Thoracic aorta (tissue), 2 donors: ENCODE results near the gene PPRC1. TPM values are rescaled to one million over a fixed set of nuclear protein-coding genes. Genes with fewer than 3 reads are reported as not detected.

ENCODE experiments used
- ATAC-seq: fragments of 150-250 bp; one replicate; pipeline ENCODE4 v1.8.0; 2017; ENCODE audit warnings: low read depth; ENCODE audit not compliant: insufficient number of reproducible peaks, low FRiP score
- DNase-seq: peaks from one replicate; pipeline ENCODE4 v3.0.0-alpha.2; 2020; ENCODE audit warnings: low spot score
- H3K27ac ChIP-seq, 2 donors: fragments of 200-600 bp; sonication (generic); 1 replicate in 1 of 2; 2 replicates in 1 of 2; pipeline ENCODE4 v1.5.1; 2016; ENCODE audit warnings: mild to moderate bottlenecking in 2 of 2, moderate library complexity in 2 of 2
- H3K27me3 ChIP-seq: fragments of 200-600 bp; sonication (generic); replicated peaks from 2 replicates; pipeline ENCODE4 v1.6.0; 2016; ENCODE audit warnings: mild to moderate bottlenecking; ENCODE audit not compliant: insufficient read depth
- H3K36me3 ChIP-seq: fragments of 200-600 bp; sonication (generic); one replicate; pipeline ENCODE4 v1.5.1; 2016
- H3K4me1 ChIP-seq, 2 donors: fragments of 200-600 bp; sonication (generic); 1 replicate in 1 of 2; 2 replicates in 1 of 2; pipeline versions ENCODE4 v1.5.1 to v1.6.0; 2016; ENCODE audit warnings: low read depth in 2 of 2, mild to moderate bottlenecking in 1 of 2; ENCODE audit not compliant: control insufficient read depth in 1 of 2
- H3K4me3 ChIP-seq: fragments of 200-600 bp; sonication (generic); 2 replicates; pipeline ENCODE4 v1.5.1; 2016; ENCODE audit warnings: mild to moderate bottlenecking
- H3K9me3 ChIP-seq: fragments of 200-600 bp; sonication (generic); 2 replicates; pipeline ENCODE4 v1.5.1; 2016
- CTCF ChIP-seq: fragments of 200-600 bp; sonication (generic); IDR thresholded peaks from one replicate; pipeline ENCODE4 v1.5.1; 2019; ENCODE audit warnings: antibody characterized with exemption
- total RNA-seq, 2 donors: library from RNA; depleted of rRNA; stranded (reverse); fragments of >200 nt; gene quantifications; one replicate each; pipeline versions ENCODE4 v1.1.0 to v1.2.3, GENCODE V29; 2016

The PPRC1 gene
- total RNA-seq, 2 donors from 2014 or later, result 18.0 to 56.4 TPM

- Histone ChIP-seq H3K27me3 (no peaks in the 10 kb centered on the region), H3K27ac (no peak overlapping the region), H3K4me3 (no peak overlapping the region), H3K4me1 (no peaks in the 10 kb centered on the region), H3K9me3 (no peaks in the 10 kb centered on the region), H3K36me3 (peaks cover 36% of the 10 kb centered on the region)
- no peak for TF ChIP-seq CTCF
- no peak for DNase-seq
- ATAC-seq, result no peak
These were observed 30.6 kb downstream of the PPRC1 start for GRCh38 chr10:102163342-102163989.

- Histone ChIP-seq H3K27me3 (no peaks in the 10 kb centered on the region), H3K4me1 (no peaks in the 10 kb centered on the region), H3K36me3 (no peaks in the 10 kb centered on the region), H3K9me3 (no peaks in the 10 kb centered on the region), H3K27ac (no peak overlapping the region), H3K4me3 (no peak overlapping the region)
- no peak for TF ChIP-seq CTCF
- ATAC-seq, result no peak
- no peak for DNase-seq
These were observed 35.0 kb downstream of the PPRC1 start for GRCh38 chr10:102167861-102168260.

- Histone ChIP-seq H3K36me3 (no peaks in the 10 kb centered on the region), H3K9me3 (no peaks in the 10 kb centered on the region), H3K27me3 (no peaks in the 10 kb centered on the region), H3K4me3 (no peak overlapping the region), H3K4me1 (no peaks in the 10 kb centered on the region), H3K27ac (no peak overlapping the region)
- TF ChIP-seq CTCF, result no peak
- no peak for ATAC-seq
- no peak for DNase-seq
These were observed 37.8 kb downstream of the PPRC1 start for GRCh38 chr10:102170602-102171001.

- Histone ChIP-seq H3K4me1 (no peaks in the 10 kb centered on the region), H3K9me3 (no peaks in the 10 kb centered on the region), H3K27me3 (no peaks in the 10 kb centered on the region), H3K27ac (no peak overlapping the region), H3K4me3 (no peak overlapping the region), H3K36me3 (no peaks in the 10 kb centered on the region)
- ATAC-seq (no peak), DNase-seq (no peak)
- TF ChIP-seq CTCF, result no peak
These were observed 39.4 kb downstream of the PPRC1 start for GRCh38 chr10:102172288-102172687.

GRCh38 chr10:102175415-102175814, 42.6 kb downstream of the PPRC1 start:
- Histone ChIP-seq H3K9me3 (no peaks in the 10 kb centered on the region), H3K36me3 (no peaks in the 10 kb centered on the region), H3K4me1 (no peaks in the 10 kb centered on the region), H3K27ac (no peak overlapping the region), H3K27me3 (no peaks in the 10 kb centered on the region), H3K4me3 (no peak overlapping the region)
- ATAC-seq (no peak), DNase-seq (no peak)
- no peak for TF ChIP-seq CTCF
